Loucy (cell line): Measurements from ENCODE around the gene FIGNL2.

Experiments
- CTCF ChIP-seq: fragments of 200-600 bp; sonication (generic); conservative IDR thresholded peaks from 2 replicates; pipeline ENCODE4 v1.5.1; 2014; ENCODE audit warnings: mild to moderate bottlenecking, antibody characterized with exemption, low read length
- EZH2phosphoT487 ChIP-seq: fragments of 200-600 bp; IDR thresholded peaks from 2 replicates; pipeline ENCODE4 v1.6.1; 2018; ENCODE audit warnings: antibody characterized with exemption, mild to moderate bottlenecking, moderate library complexity, borderline replicate concordance

GRCh38 chr12:51813931-51814310 is 34.6 kb downstream of the FIGNL2 start:
- no peak for TF ChIP-seq CTCF
- TF ChIP-seq EZH2phosphoT487, result no peak
